DMS 273 (cell line): ENCODE measurements around the gene GNA12.
A peak's percentile ranks its signal among the peaks of the same experiment; 100 is the strongest.
"Not testable (repeated sequence)": the region's sequence is repeated elsewhere in the genome, so short reads cannot be mapped to it uniquely, and the experiment has no call there.

ENCODE experiments used
- DNase-seq: peaks from one replicate; lab custom pipeline; 2025; ENCODE audit not compliant: unreplicated experiment; lab: John Stamatoyannopoulos, UW

The GNA12 gene

GRCh38 chr7:2701424-2701823 is 142.7 kb downstream of the GNA12 start:
- DNase-seq = no peak

- no peak for DNase-seq
These were observed 143.8 kb downstream of the GNA12 start for GRCh38 chr7:2700141-2700850.

GRCh38 chr7:2699289-2699620 is 144.9 kb downstream of the GNA12 start:
- DNase-seq = peak; percentile 54

GRCh38 chr7:2698581-2699288 is 145.4 kb downstream of the GNA12 start:
- no peak for DNase-seq

GRCh38 chr7:2694122-2694436 is 150.0 kb downstream of the GNA12 start:
- not testable (repeated sequence) for DNase-seq

- DNase-seq = not testable (repeated sequence)
These were observed 150.5 kb downstream of the GNA12 start for GRCh38 chr7:2693420-2694121.

GRCh38 chr7:2692543-2692942 is 151.6 kb downstream of the GNA12 start:
- no peak for DNase-seq

- not testable (repeated sequence) for DNase-seq
These were observed 152.1 kb downstream of the GNA12 start for GRCh38 chr7:2691932-2692439.

GRCh38 chr7:2691011-2691707 is 152.9 kb downstream of the GNA12 start:
- DNase-seq = no peak

GRCh38 chr7:2689951-2690705 is 154.0 kb downstream of the GNA12 start:
- DNase-seq = no peak

- DNase-seq = no peak
These were observed 154.7 kb downstream of the GNA12 start for GRCh38 chr7:2689343-2689847.

- DNase-seq = peak; percentile 45
These were observed 155.4 kb downstream of the GNA12 start for GRCh38 chr7:2688409-2689342.

- no peak for DNase-seq
These were observed 156.2 kb downstream of the GNA12 start, which contains the start of gene AMZ1 for GRCh38 chr7:2687881-2688318. AMZ1 (plus strand) TSS chr7:2688202; CDS start chr7:2700452, 12,250 bp downstream.

GRCh38 chr7:2687338-2687869 is 156.7 kb downstream of the GNA12 start:
- DNase-seq = peak; percentile 59

GRCh38 chr7:2686101-2686500 is 158.0 kb downstream of the GNA12 start:
- DNase-seq = no peak

GRCh38 chr7:2684501-2684900 is 159.6 kb downstream of the GNA12 start:
- no peak for DNase-seq

GRCh38 chr7:2681929-2682799 is 161.9 kb downstream of the GNA12 start:
- DNase-seq = no peak
